Inflammatory macrophage treated with lipopolysaccharide for 1 hour (primary cell): ENCODE results near the gene CMPK2.
"Not testable (repeated sequence)": the region's sequence is repeated elsewhere in the genome, so short reads cannot be mapped to it uniquely, and the experiment has no call there.

Experiments
- DNase-seq, 2 donors: peaks; one replicate each; pipeline ENCODE4 v3.0.0-alpha.2; 2020 to 2022

Gene CMPK2

GRCh38 chr2:6865346-6866274 lies at the start of gene CMPK2:
Gene CMPK2, minus strand, starts transcription at chr2:6865907. Its CDS starts 211 bp downstream, at chr2:6865696.
- peak; percentile 76 to 97 for DNase-seq

- DNase-seq = no peak
Measured at GRCh38 chr2:6915399-6915798, 49.7 kb upstream of the CMPK2 start.

GRCh38 chr2:6914828-6915227 lies 49.1 kb upstream of the CMPK2 start:
- DNase-seq = peak in 1 of 2 donors; percentile 8

- DNase-seq = no peak
Measured at GRCh38 chr2:6913415-6914157, 47.9 kb upstream of the CMPK2 start.

- no peak for DNase-seq
Measured at GRCh38 chr2:6911721-6912120, 46.0 kb upstream of the CMPK2 start.

- DNase-seq = no peak
Measured at GRCh38 chr2:6909431-6910385, 44.0 kb upstream of the CMPK2 start.

GRCh38 chr2:6908291-6908690 lies 42.6 kb upstream of the CMPK2 start:
- DNase-seq = no peak

GRCh38 chr2:6906165-6906741 lies 40.5 kb upstream of the CMPK2 start:
- no peak for DNase-seq

- DNase-seq = no peak
Measured at GRCh38 chr2:6905668-6906067, 40.0 kb upstream of the CMPK2 start.

GRCh38 chr2:6902581-6902980 lies 36.9 kb upstream of the CMPK2 start:
- not testable (repeated sequence) for DNase-seq

- peak in 1 of 2 donors; percentile 74 for DNase-seq
Measured at GRCh38 chr2:6896930-6897759, 31.4 kb upstream of the CMPK2 start.

GRCh38 chr2:6893876-6894482 lies 28.3 kb upstream of the CMPK2 start:
- no peak for DNase-seq

GRCh38 chr2:6888724-6889123 lies 23.0 kb upstream of the CMPK2 start:
- DNase-seq = no peak

GRCh38 chr2:6887751-6888192 lies 22.1 kb upstream of the CMPK2 start:
- no peak for DNase-seq

- DNase-seq = no peak
Measured at GRCh38 chr2:6885968-6886367, 20.3 kb upstream of the CMPK2 start.

GRCh38 chr2:6885551-6885950 lies 19.8 kb upstream of the CMPK2 start:
- no peak for DNase-seq

- no peak for DNase-seq
Measured at GRCh38 chr2:6883448-6884122, 17.9 kb upstream of the CMPK2 start.

- DNase-seq = no peak
Measured at GRCh38 chr2:6881516-6881915, 15.8 kb upstream of the CMPK2 start.

- DNase-seq = no peak
Measured at GRCh38 chr2:6881046-6881445, 15.3 kb upstream of the CMPK2 start.

- DNase-seq = no peak
Measured at GRCh38 chr2:6880200-6880733, 14.6 kb upstream of the CMPK2 start.
